NK-92 treated with Interleukin-12 subunit alpha and Interleukin-12 subunit beta, amount 100 ng/mL, for 24 hours (cell line): ENCODE results near the gene GRM6.

Source experiments
- DNase-seq: peaks from one replicate; lab custom pipeline; 2025; lab: John Stamatoyannopoulos, UW

GRM6 gene

DNA sequence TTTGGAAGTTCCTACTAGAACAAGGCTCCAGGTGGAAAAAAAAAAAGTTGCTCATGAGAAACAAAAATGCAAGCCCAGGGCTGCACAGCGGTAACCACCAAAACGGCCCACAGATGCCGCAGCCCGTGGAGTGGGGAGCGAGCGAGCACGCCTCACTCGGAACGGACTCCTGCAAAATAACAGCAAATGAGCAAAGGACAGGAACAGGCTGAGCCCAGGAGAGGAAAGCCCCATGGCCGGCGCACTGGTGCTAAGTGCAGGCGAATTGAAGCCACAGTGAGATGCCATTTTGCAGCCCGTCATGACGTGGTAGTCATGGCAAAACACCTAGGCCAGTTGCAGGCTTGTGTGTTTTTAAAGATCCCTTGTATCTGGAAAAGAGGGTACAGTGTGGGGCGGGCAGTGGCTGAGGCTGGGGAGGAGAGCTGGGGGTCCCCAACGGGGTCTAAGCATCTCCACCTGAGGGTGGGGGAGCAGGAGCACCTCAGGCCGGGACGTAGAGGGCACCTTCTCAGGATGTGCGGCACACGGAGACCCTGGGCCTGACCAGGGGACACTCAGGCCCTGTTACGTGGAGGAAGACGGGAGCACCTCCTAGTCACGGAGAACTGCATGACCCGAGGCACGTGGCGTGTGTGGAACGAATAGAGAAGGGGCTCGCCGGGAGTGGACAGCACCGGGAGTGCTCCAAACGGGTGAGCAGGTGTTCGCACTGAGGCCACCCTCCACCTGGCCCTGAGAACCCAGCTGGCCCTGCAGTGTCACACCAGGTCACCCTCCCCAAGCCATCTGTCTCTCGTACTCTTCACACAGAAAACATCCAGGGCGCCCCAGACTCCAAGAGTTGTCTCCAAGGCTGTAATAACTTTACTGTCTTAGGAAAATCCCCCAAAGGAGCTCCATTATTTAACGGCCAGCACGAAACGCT, 10.7 kb downstream of the GRM6 start:
- no peak for DNase-seq

DNA sequence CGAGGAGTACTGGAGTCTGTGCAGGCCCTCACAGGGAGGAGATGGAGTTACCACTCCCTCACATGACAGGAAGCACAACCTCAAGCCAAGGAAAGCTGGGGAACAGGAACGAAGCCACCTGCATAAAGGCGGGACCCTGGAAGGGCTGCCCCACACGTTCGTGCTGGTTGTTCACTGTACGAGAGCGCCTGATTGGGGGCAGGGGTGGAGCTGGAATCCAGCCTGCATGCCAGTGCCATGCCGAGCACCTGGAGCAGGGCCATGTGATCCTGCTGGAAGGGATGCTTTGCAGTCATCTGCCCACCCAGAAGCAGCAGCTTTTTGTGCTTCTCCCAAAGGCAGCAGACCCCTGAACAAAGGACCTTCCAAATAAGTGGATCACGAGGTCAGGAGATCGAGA, 11.4 kb downstream of the GRM6 start:
- DNase-seq = no peak

DNA sequence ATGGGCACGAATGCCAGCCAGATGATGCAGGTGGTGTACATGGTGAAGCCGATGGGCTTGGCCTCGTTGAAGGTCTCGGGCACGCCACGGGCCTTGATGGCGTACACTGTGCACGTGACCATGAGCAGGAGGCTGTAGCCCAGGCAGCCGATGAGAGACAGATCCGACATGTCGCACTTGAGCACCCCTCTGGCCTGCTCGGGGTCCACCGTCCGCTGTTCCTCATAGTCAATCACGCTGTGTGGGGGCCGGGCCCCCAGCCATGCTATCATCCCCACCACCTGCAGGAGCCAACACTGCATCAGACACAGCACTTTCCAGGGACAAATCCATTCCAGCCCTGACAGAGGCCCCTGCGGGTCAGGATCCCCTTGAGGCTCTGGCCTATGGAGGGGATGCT, 12.2 kb downstream of the GRM6 start:
- no peak for DNase-seq

DNA sequence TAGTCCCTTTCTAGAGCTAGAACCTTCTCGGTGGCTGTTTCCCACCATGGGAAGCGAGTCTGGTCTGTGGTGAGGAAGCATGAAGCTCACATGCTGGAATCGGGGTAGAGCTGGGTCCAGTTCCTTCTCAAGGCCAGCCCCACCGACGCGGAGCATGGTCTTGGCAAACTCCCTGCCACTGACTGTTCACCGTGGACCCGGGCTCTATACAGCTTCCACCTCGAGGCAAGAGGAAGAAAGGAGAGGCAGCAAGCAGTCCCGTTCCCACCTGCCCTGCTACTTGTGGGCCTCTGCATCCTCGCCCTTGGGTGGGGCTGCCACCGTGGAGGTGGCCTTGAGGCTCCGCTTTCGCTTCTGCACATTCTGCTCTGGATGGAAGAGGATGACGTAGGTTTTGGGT, 13.7 kb downstream of the GRM6 start:
- no peak for DNase-seq

DNA sequence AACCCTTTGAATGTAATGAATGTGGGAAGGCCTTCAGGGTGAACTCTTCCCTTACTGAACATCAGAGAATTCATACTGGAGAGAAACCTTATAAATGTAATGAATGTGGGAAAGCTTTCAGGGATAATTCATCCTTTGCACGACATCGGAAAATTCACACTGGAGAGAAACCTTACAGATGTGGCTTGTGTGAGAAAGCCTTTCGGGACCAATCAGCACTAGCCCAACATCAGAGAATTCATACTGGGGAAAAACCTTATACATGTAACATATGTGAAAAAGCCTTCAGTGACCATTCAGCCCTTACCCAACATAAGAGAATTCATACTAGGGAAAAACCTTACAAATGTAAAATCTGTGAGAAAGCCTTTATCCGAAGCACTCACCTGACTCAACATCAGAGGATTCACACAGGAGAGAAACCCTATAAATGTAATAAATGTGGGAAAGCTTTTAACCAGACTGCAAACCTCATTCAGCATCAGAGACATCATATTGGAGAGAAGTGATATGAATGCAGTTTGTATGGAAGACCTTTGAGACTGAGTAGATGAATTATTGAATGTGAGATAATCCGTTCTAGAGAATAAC, 29.6 kb downstream of the GRM6 start:
- DNase-seq = no peak

DNA sequence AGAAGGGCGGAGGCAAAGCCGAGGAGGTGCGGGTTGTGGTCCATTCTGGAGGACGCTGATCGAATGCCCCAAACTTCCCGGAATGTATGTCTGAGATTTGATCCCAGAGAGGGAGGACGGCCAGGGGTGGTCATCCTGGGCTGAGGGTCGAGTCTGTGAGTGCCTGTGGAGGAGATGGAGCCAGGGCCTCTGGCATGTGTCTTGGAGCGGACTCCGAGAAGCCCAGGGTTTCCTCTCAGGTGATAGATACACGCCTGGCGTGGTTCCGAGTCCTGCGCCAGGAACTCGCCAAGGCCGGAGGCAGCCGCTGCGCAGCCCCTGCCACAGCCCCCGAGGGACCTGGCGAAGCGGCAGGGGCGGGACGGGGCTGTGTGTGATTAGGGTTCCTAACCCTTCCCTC, 53.8 kb downstream of the GRM6 start:
- no peak for DNase-seq

DNA sequence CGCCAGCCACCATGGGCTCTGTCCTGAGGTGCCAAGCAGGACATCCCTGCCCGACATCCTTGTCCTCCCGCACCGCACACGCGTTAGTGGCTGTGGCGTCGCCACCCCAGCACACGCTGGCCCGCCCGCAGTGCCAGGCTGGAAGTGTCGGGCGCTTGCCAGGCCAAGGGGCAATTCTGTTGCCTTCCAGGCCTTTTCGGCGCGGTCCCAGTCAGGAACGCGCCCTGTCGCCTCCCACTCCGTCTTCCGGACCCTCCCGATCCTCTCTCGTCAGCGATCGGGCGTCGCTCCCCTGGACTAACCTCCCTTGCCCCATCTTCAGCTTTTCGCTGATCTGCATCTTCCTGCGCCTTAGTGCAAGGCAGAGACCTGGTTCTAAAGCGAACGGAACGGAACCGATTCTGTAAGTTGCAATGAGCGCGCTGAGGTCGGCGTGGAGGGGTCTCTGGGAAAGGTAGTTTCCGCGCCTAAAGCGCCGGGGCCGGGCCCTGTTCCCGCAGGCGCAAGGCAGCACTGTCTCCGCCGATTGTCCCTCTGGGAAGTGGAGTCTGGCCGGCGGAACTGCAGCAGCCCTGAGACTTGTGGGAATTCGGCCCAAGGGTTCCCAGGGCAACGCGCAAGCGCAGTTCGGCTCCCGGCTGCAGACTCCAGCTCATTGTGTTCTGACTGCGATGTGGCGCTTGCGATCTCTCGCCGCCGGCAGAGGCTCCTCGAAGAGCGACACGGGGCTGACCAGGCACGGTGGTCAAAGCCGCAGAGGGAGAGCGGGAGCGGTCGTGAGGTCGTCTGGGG, 54.4 kb downstream of the GRM6 start, which contains the start of gene ZNF454:
Gene ZNF454 (plus strand): TSS at position 630 of the 792 bp plus-strand sequence. CDS start 1,594 bp downstream, outside the sequence.
- DNase-seq = no peak

DNA sequence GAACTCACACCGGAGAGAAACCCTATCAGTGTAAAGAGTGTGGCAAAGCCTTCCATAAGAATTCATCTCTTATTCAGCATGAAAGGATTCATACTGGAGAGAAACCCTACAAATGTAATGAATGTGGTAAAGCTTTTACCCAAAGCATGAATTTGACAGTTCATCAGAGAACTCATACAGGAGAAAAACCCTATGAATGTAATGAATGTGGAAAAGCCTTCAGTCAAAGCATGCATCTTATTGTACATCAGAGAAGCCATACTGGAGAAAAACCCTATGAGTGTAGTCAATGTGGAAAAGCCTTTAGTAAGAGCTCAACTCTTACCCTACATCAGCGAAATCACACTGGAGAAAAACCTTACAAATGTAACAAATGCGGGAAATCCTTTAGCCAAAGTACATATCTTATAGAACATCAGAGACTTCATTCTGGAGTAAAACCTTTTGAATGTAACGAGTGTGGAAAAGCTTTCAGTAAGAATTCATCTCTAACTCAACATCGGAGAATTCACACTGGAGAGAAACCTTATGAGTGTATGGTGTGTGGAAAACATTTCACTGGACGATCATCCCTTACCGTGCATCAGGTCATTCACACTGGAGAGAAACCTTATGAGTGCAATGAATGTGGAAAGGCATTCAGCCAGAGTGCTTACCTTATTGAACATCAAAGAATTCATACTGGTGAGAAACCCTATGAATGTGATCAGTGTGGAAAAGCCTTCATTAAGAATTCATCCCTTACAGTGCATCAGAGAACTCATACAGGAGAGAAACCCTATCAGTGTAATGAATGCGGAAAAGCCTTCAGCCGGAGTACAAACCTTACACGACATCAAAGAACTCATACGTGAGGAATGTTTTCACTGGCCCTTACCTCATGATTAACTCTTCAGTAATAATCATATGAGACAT, 63.0 kb downstream of the GRM6 start:
- DNase-seq = no peak
